GM23338 (cell line): ENCODE data around the gene TCP10L. TPM values are rescaled to one million over a fixed set of nuclear protein-coding genes. Genes with fewer than 3 reads are reported as not detected.

Experiments used
- ATAC-seq: fragments of 200-7000 bp; cut with Tn5 transposase; 3 replicates; pipeline ENCODE4 v1.9.1; 2020
- DNase-seq: peaks from one replicate; pipeline ENCODE4 v3.0.0-alpha.2; 2015; ENCODE audit warnings: low spot score
- H2AFZ ChIP-seq: fragments of 200-600 bp; sonication (generic); 2 replicates; pipeline ENCODE4 v1.8.0; 2016; ENCODE audit warnings: antibody characterized with exemption, mild to moderate bottlenecking, moderate library complexity
- H3F3A ChIP-seq: fragments of 200-600 bp; sonication (generic); replicated peaks from 2 replicates; pipeline ENCODE4 v1.8.0; 2017; ENCODE audit warnings: antibody characterized with exemption, mixed run types, low read depth
- H3K27ac ChIP-seq: fragments of 200-600 bp; sonication (generic); 2 replicates; pipeline ENCODE4 v1.6.1; 2016; ENCODE audit warnings: low read depth
- H3K27me3 ChIP-seq: fragments of 200-600 bp; sonication (generic); 2 replicates; pipeline ENCODE4 v1.8.0; 2016; ENCODE audit warnings: mild to moderate bottlenecking, mixed run types, moderate library complexity; ENCODE audit not compliant: insufficient read depth
- H3K36me3 ChIP-seq: fragments of 200-600 bp; sonication (generic); 2 replicates; pipeline ENCODE4 v1.8.0; 2016; ENCODE audit warnings: mild to moderate bottlenecking; ENCODE audit not compliant: insufficient read depth
- H3K4me1 ChIP-seq: fragments of 200-600 bp; sonication (generic); 2 replicates; pipeline ENCODE4 v1.8.0; 2016; ENCODE audit warnings: mild to moderate bottlenecking, moderate library complexity; ENCODE audit not compliant: insufficient read depth
- H3K4me2 ChIP-seq: fragments of 200-600 bp; sonication (generic); 2 replicates; pipeline ENCODE4 v1.7.1; 2017; ENCODE audit warnings: mixed run types
- H3K4me3 ChIP-seq: fragments of 200-600 bp; sonication (generic); 2 replicates; pipeline ENCODE4 v1.6.1; 2016; ENCODE audit warnings: mixed run types
- H3K79me2 ChIP-seq: fragments of 200-600 bp; sonication (generic); replicated peaks from 2 replicates; pipeline ENCODE4 v1.8.0; 2017; ENCODE audit warnings: mild to moderate bottlenecking; ENCODE audit not compliant: insufficient read depth
- H3K9me2 ChIP-seq: fragments of 200-600 bp; sonication (generic); 2 replicates; pipeline ENCODE4 v1.8.0; 2017; ENCODE audit not compliant: insufficient read depth
- H4K20me1 ChIP-seq: fragments of 200-600 bp; sonication (generic); replicated peaks from 2 replicates; pipeline ENCODE4 v1.8.0; 2017; ENCODE audit warnings: mild to moderate bottlenecking; ENCODE audit not compliant: insufficient read depth
- H3K27ac Mint-ChIP-seq: 2 replicates; pipeline ENCODE4 v1.8.0; 2020; ENCODE audit warnings: inconsistent platforms, mild to moderate bottlenecking, moderate library complexity, mixed read lengths
- H3K27me3 Mint-ChIP-seq: 3 replicates; pipeline ENCODE4 v1.8.0; 2022; ENCODE audit warnings: low read depth, mild to moderate bottlenecking, moderate library complexity, mixed read lengths, inconsistent platforms; ENCODE audit not compliant: insufficient read depth, poor library complexity
- H3K36me3 Mint-ChIP-seq: 3 replicates; pipeline ENCODE4 v1.8.0; 2021; ENCODE audit warnings: low read depth, mild to moderate bottlenecking, inconsistent platforms, moderate library complexity, mixed read lengths
- H3K4me1 Mint-ChIP-seq: 3 replicates; pipeline ENCODE4 v1.8.0; 2020; ENCODE audit warnings: mild to moderate bottlenecking, inconsistent platforms, mixed read lengths
- H3K4me3 Mint-ChIP-seq: 3 replicates; pipeline ENCODE4 v1.8.0; 2021; ENCODE audit warnings: moderate library complexity, mild to moderate bottlenecking, inconsistent platforms, mixed read lengths
- H3K9me3 Mint-ChIP-seq: 3 replicates; pipeline ENCODE4 v1.8.0; 2020; ENCODE audit warnings: moderate library complexity, mild to moderate bottlenecking, inconsistent platforms, mixed read lengths
- CREB1 ChIP-seq: fragments of 250-450 bp; sonication (Bioruptor Pico); IDR thresholded peaks from 2 replicates; pipeline ENCODE4 v1.5.0; 2020; ENCODE audit warnings: low read depth, mild to moderate bottlenecking, moderate library complexity
- EZH2 ChIP-seq: fragments of 200-600 bp; sonication (generic); IDR thresholded peaks from one replicate; pipeline ENCODE4 v1.8.0; 2017; ENCODE audit warnings: antibody characterized with exemption, mild to moderate bottlenecking, low read depth; ENCODE audit not compliant: unreplicated experiment
- NANOG ChIP-seq: IDR thresholded peaks from 2 replicates; pipeline ENCODE4 v1.6.1; 2016; ENCODE audit warnings: antibody characterized with exemption, borderline replicate concordance
- POLR2AphosphoS5 ChIP-seq: IDR thresholded peaks from 2 replicates; pipeline ENCODE4 v1.6.1; 2016; ENCODE audit warnings: antibody characterized with exemption, low read depth
- STAT1 ChIP-seq: IDR thresholded peaks from one replicate; pipeline ENCODE4 v1.6.1; 2016; ENCODE audit warnings: antibody characterized with exemption; ENCODE audit not compliant: unreplicated experiment
- polyA plus RNA-seq: library from polyadenylated mRNA; unstranded; fragments of >200 nt; fragmentation: Nextera tagmentation; extraction: Ambion mirVana; gene quantifications from 2 replicates; pipeline ENCODE4 v1.2.1, GENCODE V29; 2016
- total RNA-seq: library from RNA; depleted of rRNA; stranded (reverse); fragments of >200 nt; shearing (Covaris generic); gene quantifications from 2 replicates; pipeline ENCODE4 v1.2.3, GENCODE V29; 2014
- TF ChIP-seq, protein P1 (sequence below): IDR thresholded peaks from one replicate; pipeline ENCODE4 v1.6.1; 2018; ENCODE audit warnings: antibody characterized with exemption; ENCODE audit not compliant: unreplicated experiment
- TF ChIP-seq, protein P2 (sequence below): IDR thresholded peaks from 2 replicates; pipeline ENCODE4 v1.6.1; 2016; ENCODE audit warnings: antibody characterized with exemption
- TF ChIP-seq, protein P3 (sequence below): fragments of 250-450 bp; sonication (Bioruptor Pico); IDR thresholded peaks from 2 replicates; pipeline ENCODE4 v1.5.0; 2020; ENCODE audit warnings: mild to moderate bottlenecking, moderate library complexity

TCP10L gene
- total and polyA plus RNA-seq, 2 experiments from 2014 or later = 0.10 to 0.65 TPM

DNA sequence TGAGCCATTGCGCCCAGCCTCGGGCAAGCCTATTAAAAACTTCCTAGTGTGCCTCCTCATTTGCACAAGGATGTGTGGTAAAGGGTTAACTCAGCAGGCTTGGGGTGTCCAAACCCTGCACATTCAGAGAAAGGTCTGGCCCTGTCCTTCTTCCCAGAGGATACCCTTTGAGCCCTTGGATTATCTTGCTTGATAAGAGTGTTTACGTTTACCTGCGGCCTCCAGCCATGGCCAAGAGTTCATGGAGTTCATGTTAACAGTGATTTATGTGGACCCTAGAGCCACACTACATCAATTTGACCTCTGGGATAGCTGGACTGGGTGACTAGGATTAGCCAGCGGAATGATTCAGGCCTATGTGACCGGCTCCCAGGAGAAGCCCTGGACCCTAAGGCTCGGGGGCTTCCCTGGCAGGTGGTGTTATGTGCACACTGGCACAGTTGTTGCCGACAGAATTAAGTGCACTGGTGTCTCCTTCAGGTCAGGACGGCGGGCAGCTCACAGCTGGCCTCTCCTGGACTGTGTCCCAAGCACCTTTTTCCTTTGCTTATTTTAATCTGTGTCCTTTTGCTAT is 7.7 kb upstream of the TCP10L start:
- H3K79me2 ChIP-seq = no peaks in the 10 kb centered on the region
- H3K9me2 ChIP-seq = no peaks in the 10 kb centered on the region
- no peaks in the 10 kb centered on the region for H3K36me3 ChIP-seq
- ATAC-seq (no peak), DNase-seq (no peak)
- Mint-ChIP-seq H3K4me1 (peaks cover 9% of the 10 kb centered on the region), H3K27me3 (peaks cover 16% of the 10 kb centered on the region), H3K4me3 (no peak overlapping the region), H3K9me3 (no peaks in the 10 kb centered on the region), H3K27ac (0 out of 2 replicates have a peak overlapping the region, but pooled peaks have one; percentile 24), H3K36me3 (peaks cover 3% of the 10 kb centered on the region; the same call in 2 of the 3 replicates)
- no peak overlapping the region for H2AFZ ChIP-seq
- H3K27ac ChIP-seq = no peak overlapping the region
- H4K20me1 ChIP-seq = no peaks in the 10 kb centered on the region
- no peak overlapping the region for H3K4me3 ChIP-seq
- TF ChIP-seq STAT1 (no peak), NANOG (no peak), CREB1 (CRISPR knock-in tag) (no peak)
- TF ChIP-seq, protein P1, sequence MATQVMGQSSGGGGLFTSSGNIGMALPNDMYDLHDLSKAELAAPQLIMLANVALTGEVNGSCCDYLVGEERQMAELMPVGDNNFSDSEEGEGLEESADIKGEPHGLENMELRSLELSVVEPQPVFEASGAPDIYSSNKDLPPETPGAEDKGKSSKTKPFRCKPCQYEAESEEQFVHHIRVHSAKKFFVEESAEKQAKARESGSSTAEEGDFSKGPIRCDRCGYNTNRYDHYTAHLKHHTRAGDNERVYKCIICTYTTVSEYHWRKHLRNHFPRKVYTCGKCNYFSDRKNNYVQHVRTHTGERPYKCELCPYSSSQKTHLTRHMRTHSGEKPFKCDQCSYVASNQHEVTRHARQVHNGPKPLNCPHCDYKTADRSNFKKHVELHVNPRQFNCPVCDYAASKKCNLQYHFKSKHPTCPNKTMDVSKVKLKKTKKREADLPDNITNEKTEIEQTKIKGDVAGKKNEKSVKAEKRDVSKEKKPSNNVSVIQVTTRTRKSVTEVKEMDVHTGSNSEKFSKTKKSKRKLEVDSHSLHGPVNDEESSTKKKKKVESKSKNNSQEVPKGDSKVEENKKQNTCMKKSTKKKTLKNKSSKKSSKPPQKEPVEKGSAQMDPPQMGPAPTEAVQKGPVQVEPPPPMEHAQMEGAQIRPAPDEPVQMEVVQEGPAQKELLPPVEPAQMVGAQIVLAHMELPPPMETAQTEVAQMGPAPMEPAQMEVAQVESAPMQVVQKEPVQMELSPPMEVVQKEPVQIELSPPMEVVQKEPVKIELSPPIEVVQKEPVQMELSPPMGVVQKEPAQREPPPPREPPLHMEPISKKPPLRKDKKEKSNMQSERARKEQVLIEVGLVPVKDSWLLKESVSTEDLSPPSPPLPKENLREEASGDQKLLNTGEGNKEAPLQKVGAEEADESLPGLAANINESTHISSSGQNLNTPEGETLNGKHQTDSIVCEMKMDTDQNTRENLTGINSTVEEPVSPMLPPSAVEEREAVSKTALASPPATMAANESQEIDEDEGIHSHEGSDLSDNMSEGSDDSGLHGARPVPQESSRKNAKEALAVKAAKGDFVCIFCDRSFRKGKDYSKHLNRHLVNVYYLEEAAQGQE = no peak
- H3K4me1 ChIP-seq = no peaks in the 10 kb centered on the region; the same call in 1 of the 2 replicates
- H3K4me2 ChIP-seq = no peak overlapping the region
- H3K27me3 ChIP-seq = no peaks in the 10 kb centered on the region
- no peaks in the 10 kb centered on the region for H3F3A ChIP-seq

DNA sequence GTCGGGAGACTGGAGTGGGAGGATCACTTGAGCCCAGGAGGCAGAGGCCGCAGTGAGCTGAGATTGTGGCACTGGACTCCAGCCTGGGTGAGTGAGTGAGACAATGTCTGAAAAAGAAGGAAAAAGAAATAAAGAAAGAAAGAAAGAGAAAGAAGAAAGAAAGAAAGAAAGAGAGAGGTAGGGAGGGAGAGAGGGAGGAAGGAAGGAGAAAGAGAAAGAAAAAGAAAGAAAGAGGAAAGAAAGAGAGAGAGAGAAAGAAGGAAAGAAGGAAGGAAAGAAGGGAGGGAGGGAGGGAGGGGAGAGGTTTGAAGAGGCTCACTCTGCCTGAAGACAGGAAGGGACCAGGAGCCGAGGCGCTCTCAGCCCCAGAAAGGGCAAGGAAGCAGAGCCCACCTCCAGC is 4.8 kb upstream of the TCP10L start:
- Mint-ChIP-seq H3K27me3 (peaks cover 14% of the 10 kb centered on the region), H3K4me1 (peaks cover 9% of the 10 kb centered on the region), H3K9me3 (no peaks in the 10 kb centered on the region), H3K36me3 (no peaks in the 10 kb centered on the region), H3K27ac (no peak overlapping the region), H3K4me3 (no peak overlapping the region)
- no peaks in the 10 kb centered on the region for H3K36me3 ChIP-seq
- H3K79me2 ChIP-seq = no peaks in the 10 kb centered on the region
- ATAC-seq = peak; percentile 45; the same call in 2 of the 3 replicates
- no peaks in the 10 kb centered on the region for H4K20me1 ChIP-seq
- H3K9me2 ChIP-seq = no peaks in the 10 kb centered on the region
- H3F3A ChIP-seq = no peaks in the 10 kb centered on the region
- no peak overlapping the region for H3K4me2 ChIP-seq
- H3K4me1 ChIP-seq = no peaks in the 10 kb centered on the region; the same call in 1 of the 2 replicates
- 0 out of 2 replicates have a peak overlapping the region, but pooled peaks have one; percentile 56 for H2AFZ ChIP-seq
- no peaks in the 10 kb centered on the region for H3K27me3 ChIP-seq
- H3K27ac ChIP-seq = no peak overlapping the region
- H3K4me3 ChIP-seq = no peak overlapping the region
- DNase-seq = no peak
- TF ChIP-seq EZH2 (no peak), POLR2AphosphoS5 (no peak)
- TF ChIP-seq, protein P2, sequence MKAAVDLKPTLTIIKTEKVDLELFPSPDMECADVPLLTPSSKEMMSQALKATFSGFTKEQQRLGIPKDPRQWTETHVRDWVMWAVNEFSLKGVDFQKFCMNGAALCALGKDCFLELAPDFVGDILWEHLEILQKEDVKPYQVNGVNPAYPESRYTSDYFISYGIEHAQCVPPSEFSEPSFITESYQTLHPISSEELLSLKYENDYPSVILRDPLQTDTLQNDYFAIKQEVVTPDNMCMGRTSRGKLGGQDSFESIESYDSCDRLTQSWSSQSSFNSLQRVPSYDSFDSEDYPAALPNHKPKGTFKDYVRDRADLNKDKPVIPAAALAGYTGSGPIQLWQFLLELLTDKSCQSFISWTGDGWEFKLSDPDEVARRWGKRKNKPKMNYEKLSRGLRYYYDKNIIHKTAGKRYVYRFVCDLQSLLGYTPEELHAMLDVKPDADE = no peak
- TF ChIP-seq, protein P3, sequence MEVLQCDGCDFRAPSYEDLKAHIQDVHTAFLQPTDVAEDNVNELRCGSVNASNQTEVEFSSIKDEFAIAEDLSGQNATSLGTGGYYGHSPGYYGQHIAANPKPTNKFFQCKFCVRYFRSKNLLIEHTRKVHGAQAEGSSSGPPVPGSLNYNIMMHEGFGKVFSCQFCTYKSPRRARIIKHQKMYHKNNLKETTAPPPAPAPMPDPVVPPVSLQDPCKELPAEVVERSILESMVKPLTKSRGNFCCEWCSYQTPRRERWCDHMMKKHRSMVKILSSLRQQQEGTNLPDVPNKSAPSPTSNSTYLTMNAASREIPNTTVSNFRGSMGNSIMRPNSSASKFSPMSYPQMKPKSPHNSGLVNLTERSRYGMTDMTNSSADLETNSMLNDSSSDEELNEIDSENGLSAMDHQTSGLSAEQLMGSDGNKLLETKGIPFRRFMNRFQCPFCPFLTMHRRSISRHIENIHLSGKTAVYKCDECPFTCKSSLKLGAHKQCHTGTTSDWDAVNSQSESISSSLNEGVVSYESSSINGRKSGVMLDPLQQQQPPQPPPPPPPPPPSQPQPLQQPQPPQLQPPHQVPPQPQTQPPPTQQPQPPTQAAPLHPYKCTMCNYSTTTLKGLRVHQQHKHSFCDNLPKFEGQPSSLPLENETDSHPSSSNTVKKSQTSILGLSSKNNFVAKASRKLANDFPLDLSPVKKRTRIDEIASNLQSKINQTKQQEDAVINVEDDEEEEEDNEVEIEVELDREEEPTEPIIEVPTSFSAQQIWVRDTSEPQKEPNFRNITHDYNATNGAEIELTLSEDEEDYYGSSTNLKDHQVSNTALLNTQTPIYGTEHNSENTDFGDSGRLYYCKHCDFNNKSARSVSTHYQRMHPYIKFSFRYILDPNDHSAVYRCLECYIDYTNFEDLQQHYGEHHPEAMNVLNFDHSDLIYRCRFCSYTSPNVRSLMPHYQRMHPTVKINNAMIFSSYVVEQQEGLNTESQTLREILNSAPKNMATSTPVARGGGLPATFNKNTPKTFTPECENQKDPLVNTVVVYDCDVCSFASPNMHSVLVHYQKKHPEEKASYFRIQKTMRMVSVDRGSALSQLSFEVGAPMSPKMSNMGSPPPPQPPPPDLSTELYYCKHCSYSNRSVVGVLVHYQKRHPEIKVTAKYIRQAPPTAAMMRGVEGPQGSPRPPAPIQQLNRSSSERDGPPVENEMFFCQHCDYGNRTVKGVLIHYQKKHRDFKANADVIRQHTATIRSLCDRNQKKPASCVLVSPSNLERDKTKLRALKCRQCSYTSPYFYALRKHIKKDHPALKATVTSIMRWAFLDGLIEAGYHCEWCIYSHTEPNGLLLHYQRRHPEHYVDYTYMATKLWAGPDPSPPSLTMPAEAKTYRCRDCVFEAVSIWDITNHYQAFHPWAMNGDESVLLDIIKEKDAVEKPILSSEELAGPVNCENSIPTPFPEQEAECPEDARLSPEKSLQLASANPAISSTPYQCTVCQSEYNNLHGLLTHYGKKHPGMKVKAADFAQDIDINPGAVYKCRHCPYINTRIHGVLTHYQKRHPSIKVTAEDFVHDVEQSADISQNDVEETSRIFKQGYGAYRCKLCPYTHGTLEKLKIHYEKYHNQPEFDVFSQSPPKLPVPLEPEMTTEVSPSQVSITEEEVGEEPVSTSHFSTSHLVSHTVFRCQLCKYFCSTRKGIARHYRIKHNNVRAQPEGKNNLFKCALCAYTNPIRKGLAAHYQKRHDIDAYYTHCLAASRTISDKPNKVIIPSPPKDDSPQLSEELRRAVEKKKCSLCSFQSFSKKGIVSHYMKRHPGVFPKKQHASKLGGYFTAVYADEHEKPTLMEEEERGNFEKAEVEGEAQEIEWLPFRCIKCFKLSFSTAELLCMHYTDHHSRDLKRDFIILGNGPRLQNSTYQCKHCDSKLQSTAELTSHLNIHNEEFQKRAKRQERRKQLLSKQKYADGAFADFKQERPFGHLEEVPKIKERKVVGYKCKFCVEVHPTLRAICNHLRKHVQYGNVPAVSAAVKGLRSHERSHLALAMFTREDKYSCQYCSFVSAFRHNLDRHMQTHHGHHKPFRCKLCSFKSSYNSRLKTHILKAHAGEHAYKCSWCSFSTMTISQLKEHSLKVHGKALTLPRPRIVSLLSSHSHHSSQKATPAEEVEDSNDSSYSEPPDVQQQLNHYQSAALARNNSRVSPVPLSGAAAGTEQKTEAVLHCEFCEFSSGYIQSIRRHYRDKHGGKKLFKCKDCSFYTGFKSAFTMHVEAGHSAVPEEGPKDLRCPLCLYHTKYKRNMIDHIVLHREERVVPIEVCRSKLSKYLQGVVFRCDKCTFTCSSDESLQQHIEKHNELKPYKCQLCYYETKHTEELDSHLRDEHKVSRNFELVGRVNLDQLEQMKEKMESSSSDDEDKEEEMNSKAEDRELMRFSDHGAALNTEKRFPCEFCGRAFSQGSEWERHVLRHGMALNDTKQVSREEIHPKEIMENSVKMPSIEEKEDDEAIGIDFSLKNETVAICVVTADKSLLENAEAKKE = no peak
